Spleen (tissue), 11 donors: ENCODE data around the gene TMEM181. TPM values are rescaled to one million over a fixed set of nuclear protein-coding genes. Genes with fewer than 3 reads are reported as not detected.
"Not testable (repeated sequence)": the region's sequence is repeated elsewhere in the genome, so short reads cannot be mapped to it uniquely, and the experiment has no call there.

ENCODE experiments used
- DNase-seq: peaks from one replicate; pipeline ENCODE4 v3.0.0-alpha.2; 2020
- H3K27ac ChIP-seq, 8 donors: fragments of 200-600 bp; sonication (generic) in 7 of 8; 1 replicate in 4 of 8; 2 replicates in 4 of 8; pipeline versions ENCODE4 v1.5.0 to v1.8.0; 2016 to 2021; ENCODE audit warnings: inconsistent platforms in 4 of 8, mild to moderate bottlenecking in 4 of 8, moderate library complexity in 1 of 8
- H3K27me3 ChIP-seq, 7 donors: fragments of 200-600 bp; sonication (generic) in 6 of 7; replicated peaks in 1 of 7; 1 replicate in 4 of 7; 2 replicates in 3 of 7; pipeline versions ENCODE4 v1.5.0 to v1.8.0; 2016 to 2021; ENCODE audit warnings: inconsistent platforms in 3 of 7, mild to moderate bottlenecking in 1 of 7
- H3K36me3 ChIP-seq, 6 donors: fragments of 200-600 bp; sonication (generic) in 5 of 6; 1 replicate in 4 of 6; 2 replicates in 2 of 6; pipeline versions ENCODE4 v1.5.0 to v1.8.0; 2016 to 2021; ENCODE audit warnings: inconsistent platforms in 2 of 6
- H3K4me1 ChIP-seq, 6 donors: fragments of 200-600 bp; sonication (generic) in 5 of 6; 1 replicate in 3 of 6; 2 replicates in 3 of 6; pipeline versions ENCODE4 v1.5.0 to v1.8.0; 2016 to 2021; ENCODE audit warnings: inconsistent platforms in 3 of 6
- H3K4me3 ChIP-seq, 8 donors: fragments of 200-600 bp; sonication (generic) in 7 of 8; 1 replicate in 4 of 8; 2 replicates in 4 of 8; pipeline versions ENCODE4 v1.5.0 to v1.8.0; 2016 to 2021; ENCODE audit warnings: inconsistent platforms in 4 of 8, mild to moderate bottlenecking in 4 of 8, moderate library complexity in 2 of 8
- H3K9me3 ChIP-seq, 8 donors: fragments of 200-600 bp; sonication (generic) in 7 of 8; 1 replicate in 4 of 8; 2 replicates in 4 of 8; pipeline versions ENCODE4 v1.5.0 to v1.8.0; 2016 to 2021; ENCODE audit warnings: inconsistent platforms in 4 of 8
- POLR2A ChIP-seq, 3 donors: fragments of 450-650 bp; IDR thresholded peaks; one replicate each; pipeline ENCODE4 v1.5.1; 2017; ENCODE audit warnings: antibody characterized with exemption in 3 of 3, mild to moderate bottlenecking in 1 of 3
- POLR2AphosphoS5 ChIP-seq, 3 donors: sonication (generic); formaldehyde crosslinking; IDR thresholded peaks; one replicate each; pipeline ENCODE4 v1.5.1; 2017; ENCODE audit warnings: antibody characterized with exemption in 3 of 3
- WGBS, 5 donors: extraction: QIAGEN DNeasy Blood & Tissue Kit in 3 of 5; methylation state at CpG; one replicate each; pipeline versions ENCODE4 v1.1.5 to v1.1.7; 2013 to 2018; 5-methylcytosine and 5-hydroxymethylcytosine counted together
- intact Hi-C: fragments of 100-400 bp; cut with DNase I; formaldehyde crosslinking; loops from one replicate; pipeline ENCODE4 v1.15.0; 2023; ENCODE audit warnings: low total_unique reads
- polyA plus RNA-seq, 3 donors: library from polyadenylated mRNA; stranded (reverse); fragments of 200-250 nt; gene quantifications; one replicate each; pipeline ENCODE4 v1.2.1, GENCODE V29; 2013
- total RNA-seq, 7 donors: library from RNA; depleted of rRNA in 3 of 7; stranded (reverse); fragments of >200 nt in 3 of 7; fragmentation: NEBNext Ultra II Directional in 4 of 7; extraction: Animal tissue kit (Norgen Biotek cat#: 25700) in 4 of 7; gene quantifications; one replicate each; pipeline versions ENCODE4 v1.1.0 to v1.2.1, GENCODE V29; 2016 to 2021
- TF ChIP-seq, protein P1 (sequence below), 11 experiments: fragments of 200-600 bp in 7 of 11; fragments of 450-650 bp in 4 of 11; sonication (generic) in 4 of 11; IDR thresholded peaks in 8 of 11; conservative IDR thresholded peaks in 3 of 11; 1 replicate in 7 of 11; 2 replicates in 4 of 11; pipeline versions ENCODE4 v1.4.0 to v1.8.0; 2016 to 2021; ENCODE audit warnings: antibody characterized with exemption in 11 of 11, inconsistent platforms in 4 of 11, mild to moderate bottlenecking in 1 of 11
- donor health status: healthy with polysubstance abuse.
- donor health status: DM: no; HTN: no; CAD: no; lungs with moderate emphysema.
- donor health status: DM: no; HTN: no; CAD: no.
- donor health status: Bipolar disorder and iron deficiency.
- donor health status: healthy.
- donor health status: DM: no; HTN: no; CAD: no.
- donor health status: DM: yes; HTN: yes; CAD: no.

The TMEM181 gene
- total and polyA plus RNA-seq, 10 donors: 7.0 to 39.4 (median 23.6) TPM

DNA sequence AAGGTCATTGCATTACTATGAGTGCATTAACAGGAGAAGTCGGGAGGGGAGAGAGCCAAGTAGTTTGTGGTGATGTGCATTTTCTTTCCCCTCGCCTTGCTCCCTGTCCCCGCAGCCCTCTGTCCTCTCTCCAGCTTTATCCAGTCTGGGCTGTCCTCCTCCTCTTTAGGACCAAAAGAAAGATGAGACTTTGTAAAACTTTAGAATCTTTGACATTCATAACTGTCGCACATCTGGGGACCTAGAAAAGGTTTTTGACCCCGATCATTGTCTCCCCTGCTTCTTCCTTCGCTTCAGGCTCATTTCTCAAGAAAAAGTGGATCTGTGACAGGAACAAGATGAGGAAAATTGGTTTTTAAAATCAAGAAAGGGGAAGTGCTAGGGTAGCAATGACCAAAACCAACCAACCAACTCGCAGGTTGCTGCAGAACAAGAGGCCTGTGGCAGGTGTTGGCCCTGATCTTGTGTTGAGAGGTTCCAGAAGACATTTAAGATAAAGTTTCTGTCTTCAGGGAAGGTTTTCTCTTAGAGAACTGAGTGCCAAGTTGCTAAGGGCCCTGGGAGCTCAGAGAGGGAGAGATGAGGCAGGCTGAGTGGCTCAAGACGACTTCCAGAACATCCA, 107.6 kb downstream of the TMEM181 start:
- Histone ChIP-seq H3K27me3 (no peaks in the 10 kb centered on the region), H3K4me1 (peaks cover 0 to 57% (median 16%) of the 10 kb centered on the region in 6 donors), H3K4me3 (peak overlapping the region in 1 of 8 donors; percentile 37), H3K36me3 (peaks cover 0 to 79% (median 6%) of the 10 kb centered on the region in 6 donors), H3K9me3 (no peaks in the 10 kb centered on the region), H3K27ac (peak overlapping the region in 7 of 8 donors; percentile 4 to 94 (median 85))
- DNase-seq: no peak
- 60 to 76% (median 63%) methylated on average over 8 of the region's 8 CpGs for WGBS, 5 donors
- intact Hi-C loops: no loop called here
- no peak for TF ChIP-seq POLR2AphosphoS5 (IDR thresholded peaks at IDR 0.05)
- TF ChIP-seq, protein P1, sequence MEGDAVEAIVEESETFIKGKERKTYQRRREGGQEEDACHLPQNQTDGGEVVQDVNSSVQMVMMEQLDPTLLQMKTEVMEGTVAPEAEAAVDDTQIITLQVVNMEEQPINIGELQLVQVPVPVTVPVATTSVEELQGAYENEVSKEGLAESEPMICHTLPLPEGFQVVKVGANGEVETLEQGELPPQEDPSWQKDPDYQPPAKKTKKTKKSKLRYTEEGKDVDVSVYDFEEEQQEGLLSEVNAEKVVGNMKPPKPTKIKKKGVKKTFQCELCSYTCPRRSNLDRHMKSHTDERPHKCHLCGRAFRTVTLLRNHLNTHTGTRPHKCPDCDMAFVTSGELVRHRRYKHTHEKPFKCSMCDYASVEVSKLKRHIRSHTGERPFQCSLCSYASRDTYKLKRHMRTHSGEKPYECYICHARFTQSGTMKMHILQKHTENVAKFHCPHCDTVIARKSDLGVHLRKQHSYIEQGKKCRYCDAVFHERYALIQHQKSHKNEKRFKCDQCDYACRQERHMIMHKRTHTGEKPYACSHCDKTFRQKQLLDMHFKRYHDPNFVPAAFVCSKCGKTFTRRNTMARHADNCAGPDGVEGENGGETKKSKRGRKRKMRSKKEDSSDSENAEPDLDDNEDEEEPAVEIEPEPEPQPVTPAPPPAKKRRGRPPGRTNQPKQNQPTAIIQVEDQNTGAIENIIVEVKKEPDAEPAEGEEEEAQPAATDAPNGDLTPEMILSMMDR (IDR thresholded peaks at IDR 0.05 in 8 of 11, conservative IDR thresholded peaks at IDR 0.05 in 3 of 11): no peak
- TF ChIP-seq POLR2A (IDR thresholded peaks at IDR 0.05): no peak

DNA sequence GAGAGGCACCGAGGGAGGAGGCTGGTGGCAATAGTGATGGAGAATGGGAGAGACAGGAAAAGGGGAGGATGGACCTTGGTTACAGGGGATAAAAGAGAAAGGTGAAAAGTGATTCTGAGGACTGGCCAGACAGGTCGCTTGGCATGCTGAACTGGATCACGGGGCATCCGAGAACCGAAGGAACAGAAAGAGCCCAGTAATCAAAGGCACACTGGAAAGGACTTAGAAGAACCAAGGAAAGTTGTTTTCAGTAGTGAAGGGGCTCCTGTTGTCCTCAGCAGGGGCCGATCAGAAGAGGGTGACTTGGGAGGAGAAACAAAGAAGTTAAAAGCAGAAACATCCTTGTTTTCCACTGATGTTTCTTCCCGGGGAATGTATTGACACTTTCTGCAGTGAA, 108.8 kb downstream of the TMEM181 start:
- Histone ChIP-seq H3K4me1 (peaks cover 0 to 45% (median 15%) of the 10 kb centered on the region in 6 donors), H3K36me3 (peaks cover 0 to 73% (median 4%) of the 10 kb centered on the region in 6 donors), H3K27me3 (no peaks in the 10 kb centered on the region), H3K9me3 (no peaks in the 10 kb centered on the region), H3K4me3 (no peak overlapping the region), H3K27ac (peak overlapping the region in 3 of 8 donors; percentile 85 to 94 (median 90))
- 87 to 93% (median 89%) methylated on average over 7 of the region's 7 CpGs for WGBS, 5 donors
- intact Hi-C loops: no loop called here
- DNase-seq: no peak
- TF ChIP-seq POLR2AphosphoS5 (IDR thresholded peaks at IDR 0.05) (no peak), POLR2A (IDR thresholded peaks at IDR 0.05) (no peak)
- TF ChIP-seq, protein P1 (IDR thresholded peaks at IDR 0.05 in 8 of 11, conservative IDR thresholded peaks at IDR 0.05 in 3 of 11): no peak

GRCh38 chr6:158669145-158670035, 109.5 kb downstream of the TMEM181 start:
- Histone ChIP-seq H3K27ac (peak overlapping the region in 1 of 8 donors; percentile 94), H3K36me3 (peaks cover 0 to 73% (median 3%) of the 10 kb centered on the region in 6 donors), H3K9me3 (no peaks in the 10 kb centered on the region), H3K4me3 (no peak overlapping the region), H3K4me1 (peaks cover 0 to 41% (median 15%) of the 10 kb centered on the region in 6 donors), H3K27me3 (no peaks in the 10 kb centered on the region)
- DNase-seq: no peak
- no peak for TF ChIP-seq POLR2A (IDR thresholded peaks at IDR 0.05)
- TF ChIP-seq POLR2AphosphoS5 (IDR thresholded peaks at IDR 0.05): no peak
- TF ChIP-seq, protein P1 (IDR thresholded peaks at IDR 0.05 in 8 of 11, conservative IDR thresholded peaks at IDR 0.05 in 3 of 11): no peak
- intact Hi-C loops: no loop called here
- WGBS, 5 donors: 83 to 91% (median 88%) methylated on average over 7 of the region's 7 CpGs

GRCh38 chr6:158672119-158672518, 112.2 kb downstream of the TMEM181 start:
- Histone ChIP-seq H3K4me1 (peaks cover 0 to 19% (median 12%) of the 10 kb centered on the region in 6 donors), H3K36me3 (peaks cover 0 to 61% (median 0%) of the 10 kb centered on the region in 6 donors)
- H3K4me3 ChIP-seq, DNase-seq, H3K27me3 ChIP-seq, intact Hi-C loops, H3K27ac ChIP-seq, H3K9me3 ChIP-seq: not testable (repeated sequence)
- 89 to 93% (median 90%) methylated on average over 8 of the region's 8 CpGs for WGBS, 5 donors
